ACC112 (cell line): ENCODE measurements around the gene POLR3A.
"Not testable (repeated sequence)": the region's sequence is repeated elsewhere in the genome, so short reads cannot be mapped to it uniquely, and the experiment has no call there.

Experiments
- H2AFZ ChIP-seq: fragments of 200-600 bp; sonication (generic); one replicate; pipeline ENCODE4 v1.6.0; 2017; ENCODE audit warnings: antibody characterized with exemption, low read length; ENCODE audit not compliant: unreplicated experiment
- H3K27ac ChIP-seq: fragments of 200-600 bp; sonication (generic); 2 replicates; pipeline ENCODE4 v1.5.1; 2014; ENCODE audit warnings: low read depth, mild to moderate bottlenecking, antibody characterized with exemption, low read length, moderate library complexity
- H3K27me3 ChIP-seq: fragments of 200-600 bp; sonication (generic); 2 replicates; pipeline ENCODE4 v1.6.1; 2014; ENCODE audit warnings: mild to moderate bottlenecking, antibody characterized with exemption, low read length, moderate library complexity, mixed read lengths; ENCODE audit not compliant: insufficient read depth
- H3K36me3 ChIP-seq: fragments of 200-600 bp; sonication (generic); 2 replicates; pipeline ENCODE4 v1.6.1; 2016; ENCODE audit warnings: mild to moderate bottlenecking, antibody characterized with exemption, low read length, moderate library complexity, mixed read lengths; ENCODE audit not compliant: insufficient read depth
- H3K4me1 ChIP-seq: fragments of 200-600 bp; sonication (generic); one replicate; pipeline ENCODE4 v1.6.1; 2016; ENCODE audit warnings: low read length, mixed read lengths; ENCODE audit not compliant: insufficient read depth, unreplicated experiment, control insufficient read depth
- H3K4me3 ChIP-seq: fragments of 200-600 bp; sonication (generic); 2 replicates; pipeline ENCODE4 v1.5.1; 2014; ENCODE audit warnings: mild to moderate bottlenecking, low read depth, low read length
- H3K79me2 ChIP-seq: fragments of 200-600 bp; sonication (generic); one replicate; pipeline ENCODE4 v1.6.0; 2016; ENCODE audit warnings: low read length; ENCODE audit not compliant: control insufficient read depth, unreplicated experiment, insufficient read depth

Gene POLR3A

GRCh38 chr10:78029269-78030226 lies at the start of gene POLR3A:
Gene POLR3A, minus strand, starts transcription at chr10:78029515. Its CDS starts 108 bp downstream, at chr10:78029407.
- Histone ChIP-seq H3K4me3 (peak within 1 kb of the TSS; percentile 100), H3K27me3 (no peaks in the 10 kb centered on the region), H2AFZ (peak within 1 kb of the TSS; percentile 99), H3K36me3 (peaks cover 14% of the 10 kb centered on the region; the same call in 1 of the 2 replicates), H3K4me1 (peaks cover 31% of the 10 kb centered on the region), H3K79me2 (peaks cover 40% of the 10 kb centered on the region), H3K27ac (peak within 1 kb of the TSS; percentile 64)

DNA sequence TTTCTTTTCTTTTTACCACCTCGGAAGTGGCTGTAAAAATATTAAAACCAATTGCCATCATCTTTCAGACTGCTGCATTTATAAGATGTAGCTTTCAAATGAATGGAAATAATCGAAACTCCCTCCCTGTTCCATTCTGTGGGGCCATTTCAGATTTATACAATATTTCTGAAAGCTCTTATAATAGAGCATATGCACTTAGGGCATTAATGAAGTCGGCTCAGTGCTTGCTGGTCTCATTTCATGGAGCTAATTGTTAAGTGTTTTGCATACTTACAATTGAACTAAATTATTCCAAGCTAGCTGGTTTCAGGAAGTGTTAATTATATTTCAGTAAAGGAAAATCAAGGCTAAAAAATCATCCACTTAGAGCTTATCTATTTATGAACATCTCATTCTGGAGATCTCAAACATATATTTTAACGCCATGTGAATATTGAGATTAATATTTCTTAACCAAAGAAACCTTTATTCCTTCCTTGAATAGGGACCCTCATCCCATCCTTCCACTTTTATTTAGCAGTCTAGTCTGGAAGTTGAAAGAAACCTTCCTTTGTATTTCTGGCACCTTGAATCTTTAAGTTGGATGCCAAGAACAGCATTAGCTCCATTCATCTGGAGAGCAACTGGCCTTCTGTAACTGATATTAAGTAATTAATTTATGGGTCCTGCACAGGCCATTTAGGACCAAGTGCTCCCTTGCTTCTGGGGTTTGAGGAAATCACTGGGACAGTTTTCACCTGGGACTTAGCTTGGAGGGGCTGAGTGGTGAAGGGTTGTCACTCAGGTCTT lies 49.4 kb upstream of the POLR3A start:
- H3K36me3 ChIP-seq: no peaks in the 10 kb centered on the region
- H3K27ac ChIP-seq: no peak overlapping the region
- H2AFZ ChIP-seq: no peak overlapping the region
- H3K4me1 ChIP-seq: no peaks in the 10 kb centered on the region
- H3K27me3 ChIP-seq: no peaks in the 10 kb centered on the region; the same call in 1 of the 2 replicates
- no peaks in the 10 kb centered on the region for H3K79me2 ChIP-seq
- H3K4me3 ChIP-seq: no peak overlapping the region

- H3K79me2 ChIP-seq, H3K4me1 ChIP-seq, H3K27ac ChIP-seq, H2AFZ ChIP-seq, H3K4me3 ChIP-seq, H3K36me3 ChIP-seq, H3K27me3 ChIP-seq: not testable (repeated sequence)
These were observed 46.5 kb upstream of the POLR3A start for GRCh38 chr10:78075806-78076205.

DNA sequence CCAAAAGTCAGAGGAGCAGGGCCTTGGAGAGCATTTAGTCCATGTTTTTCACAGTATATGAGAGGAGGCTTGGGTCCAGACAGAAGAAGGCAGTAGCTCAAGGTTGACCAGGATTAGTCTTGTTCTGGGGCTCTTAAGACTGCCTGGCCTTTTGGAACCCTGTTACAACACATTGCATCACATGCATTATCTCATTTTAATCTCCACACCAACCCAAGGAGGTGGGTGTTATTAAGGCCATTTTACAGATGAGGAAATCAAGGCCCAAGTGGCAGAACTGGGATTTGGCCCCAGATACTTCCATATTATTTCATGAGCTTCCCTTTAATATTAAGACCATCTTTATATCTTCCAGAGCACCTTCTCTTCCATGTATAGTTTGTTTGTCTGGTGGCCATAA lies 43.2 kb upstream of the POLR3A start:
- H3K27ac ChIP-seq: no peak overlapping the region
- no peak overlapping the region for H2AFZ ChIP-seq

GRCh38 chr10:78071857-78072179 lies 42.5 kb upstream of the POLR3A start:
- Histone ChIP-seq H3K27ac (no peak overlapping the region), H3K79me2 (no peaks in the 10 kb centered on the region), H3K4me3 (no peak overlapping the region)

More for the DNA sequence above, 43.2 kb upstream of the POLR3A start:
- H3K27me3 ChIP-seq: peaks cover 12% of the 10 kb centered on the region; the same call in 1 of the 2 replicates
- H3K36me3 ChIP-seq: no peaks in the 10 kb centered on the region
- H3K79me2 ChIP-seq: no peaks in the 10 kb centered on the region
- no peaks in the 10 kb centered on the region for H3K4me1 ChIP-seq
- no peak overlapping the region for H3K4me3 ChIP-seq

GRCh38 chr10:78071140-78071856 lies 42.0 kb upstream of the POLR3A start:
- H3K79me2 ChIP-seq: no peaks in the 10 kb centered on the region
- H3K4me1 ChIP-seq: no peaks in the 10 kb centered on the region
- no peak overlapping the region for H2AFZ ChIP-seq
- H3K36me3 ChIP-seq: no peaks in the 10 kb centered on the region
- peaks cover 12% of the 10 kb centered on the region; the same call in 1 of the 2 replicates for H3K27me3 ChIP-seq
- H3K4me3 ChIP-seq: no peak overlapping the region
- H3K27ac ChIP-seq: no peak overlapping the region

More at GRCh38 chr10:78071857-78072179, 42.5 kb upstream of the POLR3A start:
- no peak overlapping the region for H2AFZ ChIP-seq
- H3K36me3 ChIP-seq: no peaks in the 10 kb centered on the region
- H3K4me1 ChIP-seq: no peaks in the 10 kb centered on the region
- peaks cover 12% of the 10 kb centered on the region; the same call in 1 of the 2 replicates for H3K27me3 ChIP-seq

DNA sequence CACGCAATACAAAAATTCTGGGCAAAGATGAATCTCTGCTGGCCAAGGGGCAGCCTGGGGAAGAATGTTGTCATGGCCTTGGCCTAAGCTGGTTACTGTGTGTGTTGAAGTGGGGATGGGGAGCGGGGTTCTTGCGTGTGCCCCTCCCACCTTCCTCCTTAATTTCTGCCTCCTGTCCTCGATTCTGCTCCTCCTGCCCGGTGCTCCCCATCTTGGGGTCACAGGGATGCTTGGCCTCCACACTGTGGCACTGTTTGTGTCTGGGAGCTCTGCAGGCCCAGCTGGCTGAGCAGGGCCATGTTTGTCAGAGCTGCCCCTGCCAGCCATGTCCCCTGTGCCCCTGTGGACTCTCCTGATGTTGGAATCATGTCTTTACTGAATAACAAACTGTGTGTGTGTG lies 41.4 kb upstream of the POLR3A start:
- no peak overlapping the region for H2AFZ ChIP-seq
- H3K4me3 ChIP-seq: no peak overlapping the region
- H3K27me3 ChIP-seq: peaks cover 12% of the 10 kb centered on the region; the same call in 1 of the 2 replicates
- H3K36me3 ChIP-seq: no peaks in the 10 kb centered on the region
- no peak overlapping the region for H3K27ac ChIP-seq
- no peaks in the 10 kb centered on the region for H3K79me2 ChIP-seq
- no peaks in the 10 kb centered on the region for H3K4me1 ChIP-seq

DNA sequence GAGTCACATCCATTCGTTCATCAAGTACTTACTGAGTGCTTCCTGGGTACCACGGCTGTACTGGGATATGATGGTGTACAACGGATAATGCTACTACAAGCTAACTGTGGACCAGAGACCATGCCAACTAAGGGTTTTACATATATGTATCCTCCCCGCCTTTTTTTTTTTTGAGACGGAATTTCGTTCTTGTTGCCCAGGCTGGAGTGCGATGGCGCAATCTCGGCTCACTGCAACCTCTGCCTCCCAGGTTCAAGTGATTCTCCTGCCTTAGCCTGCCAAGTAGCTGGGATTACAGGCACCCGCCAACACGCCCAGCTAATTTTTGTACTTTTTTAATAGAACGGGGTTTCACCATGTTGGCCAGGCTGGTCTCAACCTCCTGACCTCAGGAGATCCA lies 40.7 kb upstream of the POLR3A start:
- H3K4me1 ChIP-seq, H3K27ac ChIP-seq, H3K79me2 ChIP-seq, H3K36me3 ChIP-seq, H3K4me3 ChIP-seq, H2AFZ ChIP-seq: not testable (repeated sequence)
- H3K27me3 ChIP-seq: peaks cover 12% of the 10 kb centered on the region; the same call in 1 of the 2 replicates

- peaks cover 12% of the 10 kb centered on the region; the same call in 1 of the 2 replicates for H3K27me3 ChIP-seq
- H3K79me2 ChIP-seq: no peaks in the 10 kb centered on the region
- H3K4me3 ChIP-seq: no peak overlapping the region
- H3K27ac ChIP-seq: no peak overlapping the region
- H3K4me1 ChIP-seq: no peaks in the 10 kb centered on the region
- no peaks in the 10 kb centered on the region for H3K36me3 ChIP-seq
- no peak overlapping the region for H2AFZ ChIP-seq
These were observed 39.8 kb upstream of the POLR3A start for GRCh38 chr10:78069151-78069550.

GRCh38 chr10:78066728-78067430 lies 37.6 kb upstream of the POLR3A start:
- Histone ChIP-seq H2AFZ (no peak overlapping the region), H3K4me3 (no peak overlapping the region), H3K4me1 (no peaks in the 10 kb centered on the region), H3K27me3 (peaks cover 8% of the 10 kb centered on the region; the same call in 1 of the 2 replicates), H3K27ac (no peak overlapping the region), H3K36me3 (no peaks in the 10 kb centered on the region), H3K79me2 (no peaks in the 10 kb centered on the region)
